NT2/D1 (cell line): ENCODE data around the gene RNF130.

Experiments
- YY1 ChIP-seq: IDR thresholded peaks from 2 replicates; pipeline ENCODE4 v1.6.1; 2011; ENCODE audit not compliant: insufficient read length, insufficient read depth
- ZNF274 ChIP-seq: IDR thresholded peaks from 2 replicates; pipeline ENCODE4 v1.6.1; 2011; ENCODE audit warnings: mild to moderate bottlenecking, low read depth, low read length

DNA sequence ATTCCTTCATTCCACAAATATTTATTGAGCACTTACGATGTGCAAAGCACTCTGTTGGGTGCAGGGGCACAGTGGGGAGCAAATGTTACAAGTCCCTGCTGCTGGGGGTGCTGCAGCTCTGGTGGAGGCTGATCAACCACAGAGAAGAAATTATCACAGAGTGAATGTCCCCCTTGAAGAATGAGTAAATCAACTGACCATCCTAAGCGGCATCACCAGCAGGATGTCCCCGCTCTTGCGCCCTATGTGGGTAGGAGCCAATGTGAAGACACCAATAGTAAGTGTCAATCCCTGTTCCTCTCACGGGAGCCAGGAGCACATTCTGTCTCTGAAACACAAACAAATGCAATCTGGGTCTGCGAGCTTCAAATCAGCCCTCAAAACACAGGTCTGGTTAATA is 116.5 kb downstream of the RNF130 start:
- TF ChIP-seq YY1: no peak
- TF ChIP-seq ZNF274: no peak
